Activated CD4-positive, alpha-beta T cell treated with anti-CD3 and anti-CD28 coated beads, Interleukin-2, Interleukin-6, amounts not matched to agents 100 ng/mL and 50 ng/mL, durations not matched to agents 16 hours and 8 hours (primary cell): ENCODE data around the gene CCDC83.
"Not testable (repeated sequence)": the region's sequence is repeated elsewhere in the genome, so short reads cannot be mapped to it uniquely, and the experiment has no call there.

Source experiments
- DNase-seq: peaks from one replicate; pipeline ENCODE4 v3.0.0-alpha.2; 2020

CCDC83 gene

GRCh38 chr11:85945788-85946187, 90.6 kb downstream of the CCDC83 start:
- peak; percentile 35 for DNase-seq

GRCh38 chr11:85946221-85946620, 91.0 kb downstream of the CCDC83 start:
- no peak for DNase-seq

- DNase-seq = peak; percentile 83
Observed at GRCh38 chr11:85947431-85948272, 92.5 kb downstream of the CCDC83 start.

- DNase-seq = peak; percentile 57
Observed at GRCh38 chr11:85948884-85949283, 93.7 kb downstream of the CCDC83 start.

- DNase-seq = no peak
Observed at GRCh38 chr11:85949798-85950197, 94.6 kb downstream of the CCDC83 start.

- DNase-seq = no peak
Observed at GRCh38 chr11:85950317-85951048, 95.3 kb downstream of the CCDC83 start.

GRCh38 chr11:85951049-85951405, 95.8 kb downstream of the CCDC83 start:
- DNase-seq = no peak

GRCh38 chr11:85951428-85952107, 96.4 kb downstream of the CCDC83 start:
- no peak for DNase-seq

GRCh38 chr11:85952108-85952485, 96.9 kb downstream of the CCDC83 start:
- not testable (repeated sequence) for DNase-seq

GRCh38 chr11:85953491-85954143, 98.4 kb downstream of the CCDC83 start:
- no peak for DNase-seq

GRCh38 chr11:85955531-85955930, 100.3 kb downstream of the CCDC83 start:
- no peak for DNase-seq

- no peak for DNase-seq
Observed at GRCh38 chr11:85960678-85961077, 105.5 kb downstream of the CCDC83 start.

GRCh38 chr11:85961130-85961529, 105.9 kb downstream of the CCDC83 start:
- no peak for DNase-seq

- DNase-seq = no peak
Observed at GRCh38 chr11:85961930-85962363, 106.8 kb downstream of the CCDC83 start.

GRCh38 chr11:85965202-85965601, 110.0 kb downstream of the CCDC83 start:
- no peak for DNase-seq

GRCh38 chr11:85967457-85967856, 112.3 kb downstream of the CCDC83 start:
- DNase-seq = no peak
